HCT116 (cell line): ENCODE data around the gene TXN. TPM values are rescaled to one million over a fixed set of nuclear protein-coding genes. Genes with fewer than 3 reads are reported as not detected.

Experiments
- ATAC-seq: fragments of 200-7000 bp; cut with Tn5 transposase; 2 replicates; pipeline ENCODE4 v1.9.1; 2020; ENCODE audit warnings: mild to moderate bottlenecking, moderate library complexity
- BruUV-seq: library from RNA; stranded (reverse); fragments of 400-500 nt; replicated peaks from 2 replicates; lab custom pipeline; 2021; lab: Mats Ljungman, UMichigan
- CTCF ChIA-PET: fragments of 300-600 bp; sonication (Branson Sonifier 250); formaldehyde crosslinking; loops from one replicate; lab custom pipeline; 2021; ENCODE audit warnings: antibody characterized with exemption; lab: Charles Lee
- POLR2A ChIA-PET: fragments of 300-600, 350-600 bp; sonication (Branson Sonifier 250); formaldehyde crosslinking; loops from one replicate; lab custom pipeline; 2021; ENCODE audit warnings: antibody characterized with exemption; lab: Charles Lee
- RAD21 ChIA-PET, 2 experiments: fragments of 300-600 bp; sonication (Branson Sonifier 250); formaldehyde crosslinking; loops; one replicate each; lab custom pipeline; 2023; ENCODE audit warnings: low total read pairs in 2 of 2; ENCODE audit not compliant: uncharacterized antibody in 2 of 2, unreplicated experiment in 2 of 2, low non-redundant PET in 1 of 2; lab: Charles Lee
- DNase-seq: peaks from one replicate; pipeline ENCODE4 v3.0.0-alpha.2; 2010; ENCODE audit warnings: low read depth, low spot score
- H2AFZ ChIP-seq: fragments of 200-600 bp; shearing (Covaris generic), sonication (generic); 2 replicates; pipeline ENCODE4 v1.6.1; 2017; ENCODE audit warnings: low read depth, mixed run types, mixed read lengths, antibody characterized with exemption, low read length; ENCODE audit not compliant: poor library complexity, severe bottlenecking
- H3K27ac ChIP-seq: 2 replicates; pipeline ENCODE4 v1.5.1; 2012; ENCODE audit warnings: low read depth, low read length
- H3K27me3 ChIP-seq: fragments of 200-600 bp; sonication (generic); 2 replicates; pipeline ENCODE4 v1.6.1; 2016; ENCODE audit warnings: mixed run types, low read length, mixed read lengths; ENCODE audit not compliant: insufficient read depth
- H3K36me3 ChIP-seq, 2 experiments: fragments of 200-500 bp in 1 of 2; fragments of 200-600 bp in 1 of 2; sonication (Bioruptor generic) in 1 of 2; sonication (generic) in 1 of 2; 2 replicates each; pipeline versions ENCODE4 v1.5.1 to v1.6.1; 2014 to 2016; ENCODE audit warnings: low read length in 2 of 2, inconsistent platforms in 1 of 2, mixed read lengths in 1 of 2, mixed run types in 1 of 2; ENCODE audit not compliant: insufficient read depth in 2 of 2, control insufficient read depth in 1 of 2
- H3K4me1 ChIP-seq, 2 experiments: fragments of 200-600 bp in 1 of 2; sonication (generic) in 1 of 2; 2 replicates each; pipeline versions ENCODE4 v1.5.1 to v1.6.1; 2012 to 2017; ENCODE audit warnings: low read length in 2 of 2, inconsistent platforms in 1 of 2, mild to moderate bottlenecking in 1 of 2, mixed read lengths in 1 of 2, mixed run types in 1 of 2, moderate library complexity in 1 of 2; ENCODE audit not compliant: insufficient read depth in 2 of 2, control insufficient read depth in 1 of 2
- H3K4me2 ChIP-seq: fragments of 200-600 bp; sonication (generic); 2 replicates; pipeline ENCODE4 v1.6.1; 2017; ENCODE audit warnings: mixed run types, low read length, mixed read lengths
- H3K4me3 ChIP-seq, 2 experiments: fragments of 200-600 bp in 1 of 2; sonication (generic) in 1 of 2; replicated peaks in 1 of 2; 2 replicates each; pipeline ENCODE4 v1.5.1; 2011 to 2016; ENCODE audit warnings: low read length in 2 of 2, control low read depth in 1 of 2, low read depth in 1 of 2, mild to moderate bottlenecking in 1 of 2, mixed read lengths in 1 of 2, mixed run types in 1 of 2
- H3K79me2 ChIP-seq: fragments of 200-600 bp; sonication (generic); 2 replicates; pipeline ENCODE4 v1.6.1; 2017; ENCODE audit warnings: mild to moderate bottlenecking, mixed run types, low read length, moderate library complexity, mixed read lengths; ENCODE audit not compliant: insufficient read depth
- H3K9ac ChIP-seq: fragments of 200-600 bp; sonication (generic); 2 replicates; pipeline ENCODE4 v1.6.1; 2016; ENCODE audit warnings: low read length, mixed read lengths
- H3K9me2 ChIP-seq: fragments of 200-600 bp; sonication (generic), shearing (Covaris generic); 2 replicates; pipeline ENCODE4 v1.6.1; 2017; ENCODE audit warnings: mixed run types, mild to moderate bottlenecking, moderate library complexity; ENCODE audit not compliant: insufficient read depth
- H3K9me3 ChIP-seq, 2 experiments: fragments of 200-500 bp in 1 of 2; fragments of 200-600 bp in 1 of 2; sonication (Bioruptor generic) in 1 of 2; sonication (generic) in 1 of 2; 2 replicates each; pipeline ENCODE4 v1.6.1; 2014 to 2017; ENCODE audit warnings: low read length in 2 of 2, mixed read lengths in 2 of 2, inconsistent platforms in 1 of 2, low read depth in 1 of 2, mild to moderate bottlenecking in 1 of 2, mixed run types in 1 of 2, moderate library complexity in 1 of 2; ENCODE audit not compliant: control insufficient read depth in 1 of 2, insufficient read depth in 1 of 2
- H4K20me1 ChIP-seq: fragments of 200-600 bp; sonication (generic), shearing (Covaris generic); 2 replicates; pipeline ENCODE4 v1.6.1; 2017; ENCODE audit warnings: mixed run types, mild to moderate bottlenecking, moderate library complexity; ENCODE audit not compliant: insufficient read depth
- CBX3 ChIP-seq: IDR thresholded peaks from 2 replicates; pipeline ENCODE4 v1.6.1; 2012; ENCODE audit warnings: low read depth
- CTCF ChIP-seq, 3 experiments: fragments of 200-600 bp in 1 of 3; sonication (generic) in 1 of 3; IDR thresholded peaks in 2 of 3; conservative IDR thresholded peaks in 1 of 3; 2 replicates each; pipeline ENCODE4 v1.5.1; 2012 to 2017; ENCODE audit warnings: low read depth in 2 of 3, low read length in 2 of 3, antibody characterized with exemption in 1 of 3, borderline replicate concordance in 1 of 3, control low read depth in 1 of 3, mild to moderate bottlenecking in 1 of 3, mixed read lengths in 1 of 3, mixed run types in 1 of 3, moderate library complexity in 1 of 3; ENCODE audit not compliant: insufficient read depth in 1 of 3
- EGR1 ChIP-seq: IDR thresholded peaks from 2 replicates; pipeline ENCODE4 v1.6.1; 2012; ENCODE audit warnings: low read depth
- EZH2phosphoT487 ChIP-seq: fragments of 200-600 bp; IDR thresholded peaks from 2 replicates; pipeline ENCODE4 v1.6.1; 2018; ENCODE audit warnings: antibody characterized with exemption, borderline replicate concordance
- FOSL1 ChIP-seq: IDR thresholded peaks from 2 replicates; pipeline ENCODE4 v1.6.1; 2012; ENCODE audit warnings: low read depth
- MAX ChIP-seq: IDR thresholded peaks from 2 replicates; pipeline ENCODE4 v1.6.1; 2012
- RAD21 ChIP-seq: IDR thresholded peaks from 2 replicates; pipeline ENCODE4 v1.6.1; 2012; ENCODE audit warnings: low read depth, mild to moderate bottlenecking
- ZBTB33 ChIP-seq: IDR thresholded peaks from 2 replicates; pipeline ENCODE4 v1.6.1; 2011; ENCODE audit warnings: mild to moderate bottlenecking, low read length, moderate library complexity; ENCODE audit not compliant: insufficient replicate concordance; ENCODE audit errors: extremely low read depth
- ZFX ChIP-seq: fragments of 450-650 bp; IDR thresholded peaks from 2 replicates; pipeline ENCODE4 v1.6.1; 2017
- ZNF274 ChIP-seq: fragments of 200-500 bp; sonication (Bioruptor generic); IDR thresholded peaks from 2 replicates; pipeline ENCODE4 v1.6.1; 2014; ENCODE audit warnings: mild to moderate bottlenecking, low read depth, low read length, inconsistent platforms
- intact Hi-C: fragments of 100-400 bp; cut with micrococcal nuclease; formaldehyde crosslinking; loops from 2 replicates; pipeline ENCODE4 v1.10.0; 2022
- total RNA-seq: library from RNA; stranded (reverse); gene quantifications from one replicate; pipeline ENCODE4 v1.2.1, GENCODE V29; 2021; ENCODE audit not compliant: unreplicated experiment

The TXN gene
- total RNA-seq, 1 experiment from 2014 or later = 421 TPM

GRCh38 chr9:110214586-110215355, 41.5 kb downstream of the TXN start:
- no peak for DNase-seq
- Histone ChIP-seq H3K36me3 (no peaks in the 10 kb centered on the region), H3K79me2 (no peaks in the 10 kb centered on the region), H3K9ac (no peak overlapping the region), H3K27ac (no peak overlapping the region), H4K20me1 (no peaks in the 10 kb centered on the region), H3K27me3 (no peaks in the 10 kb centered on the region; the same call in 1 of the 2 replicates), H3K4me2 (no peak overlapping the region), H3K4me3 (no peak overlapping the region), H3K4me1 (0 out of 4 replicates have a peak, but pooled peaks cover 0 to 2% of the 10 kb centered on the region in 2 experiments), H3K9me3 (no peaks in the 10 kb centered on the region), H2AFZ (no peak overlapping the region), H3K9me2 (no peaks in the 10 kb centered on the region)
- intact Hi-C loops = no loop called here
- POLR2A ChIA-PET = no interaction called here
- TF ChIP-seq FOSL1 = no peak
- TF ChIP-seq EZH2phosphoT487 = no peak
- TF ChIP-seq ZNF274 = no peak
- no peak for TF ChIP-seq MAX
- TF ChIP-seq CBX3 = no peak
- CTCF ChIA-PET = interaction anchor here (1.8 kb wide), 1 partner anchor 31 kb away, joined by 7 read pairs; no protein-coding TSS in a partner anchor
- BruUV-seq = no TSS peak
- ATAC-seq = no peak
- RAD21 ChIA-PET = no interaction called here

GRCh38 chr9:110214090-110214489, 42.2 kb downstream of the TXN start:
- no peaks in the 10 kb centered on the region; the same call in 1 of the 2 replicates for H3K27me3 ChIP-seq
- ATAC-seq (no peak), DNase-seq (no peak)
- 0 out of 4 replicates have a peak, but pooled peaks cover 0 to 2% of the 10 kb centered on the region in 2 experiments for H3K4me1 ChIP-seq
- no peak overlapping the region for H3K27ac ChIP-seq
- H3K9ac ChIP-seq = no peak overlapping the region
- ChIA-PET CTCF (interaction anchor here (1.8 kb wide), 1 partner anchor 31 kb away, joined by 7 read pairs; no protein-coding TSS in a partner anchor), RAD21 (no interaction called here), POLR2A (no interaction called here)
- intact Hi-C loops = no loop called here
- H3K79me2 ChIP-seq = no peaks in the 10 kb centered on the region
- no TSS peak for BruUV-seq
- H3K4me2 ChIP-seq = no peak overlapping the region
- H3K9me2 ChIP-seq = no peaks in the 10 kb centered on the region
- no peak overlapping the region for H2AFZ ChIP-seq
- no peak overlapping the region for H3K4me3 ChIP-seq
- no peaks in the 10 kb centered on the region for H3K9me3 ChIP-seq
- no peaks in the 10 kb centered on the region for H4K20me1 ChIP-seq
- no peaks in the 10 kb centered on the region for H3K36me3 ChIP-seq
- TF ChIP-seq EGR1 = no peak
- TF ChIP-seq RAD21 = no peak
- no peak for TF ChIP-seq ZFX
- TF ChIP-seq MAX = no peak
- no peak for TF ChIP-seq ZBTB33
- TF ChIP-seq CBX3 = no peak
- no peak for TF ChIP-seq CTCF (IDR thresholded peaks at IDR 0.05 in 2 of 3, conservative IDR thresholded peaks at IDR 0.05 in 1 of 3; ENCODE audit: borderline replicate concordance in 1 of 3, insufficient read depth in 1 of 3, low read depth in 2 of 3, low read length in 2 of 3)
- no peak for TF ChIP-seq FOSL1
